Sigmoid colon (tissue), 4 donors: ENCODE data around the gene BRD3.

Source experiments
- CTCF ChIP-seq, 4 experiments: fragments of 450-650 bp in 3 of 4; fragments of 200-600 bp in 1 of 4; IDR thresholded peaks; one replicate each; pipeline ENCODE4 v1.5.1; 2016 to 2019; ENCODE audit warnings: antibody characterized with exemption in 4 of 4, mild to moderate bottlenecking in 3 of 4, moderate library complexity in 2 of 4
- POLR2A ChIP-seq, 2 donors: fragments of 450-650 bp; IDR thresholded peaks; one replicate each; pipeline ENCODE4 v1.6.1; 2016; ENCODE audit warnings: antibody characterized with exemption in 2 of 2, mild to moderate bottlenecking in 2 of 2, moderate library complexity in 2 of 2
- POLR2AphosphoS5 ChIP-seq, 4 donors: sonication (generic); formaldehyde crosslinking; IDR thresholded peaks; one replicate each; pipeline ENCODE4 v1.6.1; 2017; ENCODE audit warnings: antibody characterized with exemption in 4 of 4

GRCh38 chr9:134064711-134065110 is 3.1 kb downstream of the BRD3 start:
- TF ChIP-seq CTCF (IDR thresholded peaks at IDR 0.05), result no peak
- no peak for TF ChIP-seq POLR2A (IDR thresholded peaks at IDR 0.05)
- no peak for TF ChIP-seq POLR2AphosphoS5 (IDR thresholded peaks at IDR 0.05)
